Stimulated activated CD8-positive, alpha-beta memory T cell treated with anti-CD3 and anti-CD28 coated beads, Interleukin-7, amount 100 ng/mL, for 4 hours (primary cell): ENCODE measurements around the gene SCAMP3.
"Not testable (repeated sequence)": the region's sequence is repeated elsewhere in the genome, so short reads cannot be mapped to it uniquely, and the experiment has no call there.

Source experiments
- DNase-seq, 2 donors: peaks; one replicate each; pipeline ENCODE4 v3.0.0-alpha.2; 2020; ENCODE audit warnings: low read depth in 2 of 2

SCAMP3 gene

GRCh38 chr1:155227261-155228095 is 34.7 kb downstream of the SCAMP3 start:
- DNase-seq: peak; percentile 98 to 100

- peak in 1 of 2 donors; percentile 47 for DNase-seq
Observed at GRCh38 chr1:155226910-155227260, 35.3 kb downstream of the SCAMP3 start.

GRCh38 chr1:155226188-155226909 is 35.8 kb downstream of the SCAMP3 start:
- peak; percentile 69 to 88 for DNase-seq

- not testable (repeated sequence) for DNase-seq
Observed at GRCh38 chr1:155225404-155225759, 36.8 kb downstream of the SCAMP3 start.

- DNase-seq: no peak
Observed at GRCh38 chr1:155223047-155223446, 39.1 kb downstream of the SCAMP3 start.

- not testable (repeated sequence) for DNase-seq
Observed at GRCh38 chr1:155220211-155220965, 41.8 kb downstream of the SCAMP3 start.

GRCh38 chr1:155219592-155220031 is 42.5 kb downstream of the SCAMP3 start:
- DNase-seq: no peak

- no peak for DNase-seq
Observed at GRCh38 chr1:155218854-155219591, 43.1 kb downstream of the SCAMP3 start.

- not testable (repeated sequence) for DNase-seq
Observed at GRCh38 chr1:155214702-155215101, 47.5 kb downstream of the SCAMP3 start.

- DNase-seq: not testable (repeated sequence)
Observed at GRCh38 chr1:155212051-155212440, 50.1 kb downstream of the SCAMP3 start.

GRCh38 chr1:155211381-155212050 is 50.6 kb downstream of the SCAMP3 start:
- DNase-seq: not testable (repeated sequence)

- no peak for DNase-seq
Observed at GRCh38 chr1:155210314-155211104, 51.7 kb downstream of the SCAMP3 start.

GRCh38 chr1:155209312-155209721 is 52.8 kb downstream of the SCAMP3 start:
- DNase-seq: no peak

GRCh38 chr1:155208541-155209311 is 53.4 kb downstream of the SCAMP3 start, which contains the start of gene MTX1:
TSS of gene MTX1 (plus strand) at chr1:155208695. CDS start at chr1:155208805, 110 bp downstream.
- peak; percentile 78 to 86 for DNase-seq

- DNase-seq: no peak
Observed at GRCh38 chr1:155207806-155208540, 54.2 kb downstream of the SCAMP3 start, which contains the start of gene THBS3. TSS of gene THBS3 (minus strand) at chr1:155207897. CDS start at chr1:155207876, 21 bp downstream.

GRCh38 chr1:155206891-155207805 is 55.0 kb downstream of the SCAMP3 start:
- peak; percentile 77 to 85 for DNase-seq
